Adipocyte (in vitro differentiated cells): Measurements from ENCODE around the gene KCNIP1.

Experiments used
- DNase-seq: peaks from one replicate; pipeline ENCODE4 v3.0.0-alpha.2; 2015; ENCODE audit warnings: low read depth
- H3K27me3 ChIP-seq: replicated peaks from 2 replicates; pipeline ENCODE4 v1.7.0; 2013; ENCODE audit warnings: mild to moderate bottlenecking, low read length, moderate library complexity; ENCODE audit not compliant: control insufficient read depth, insufficient read depth
- H3K36me3 ChIP-seq: 2 replicates; pipeline ENCODE4 v1.7.0; 2013; ENCODE audit warnings: low read length, mild to moderate bottlenecking, moderate library complexity; ENCODE audit not compliant: control insufficient read depth, insufficient read depth, severe bottlenecking
- H3K4me1 ChIP-seq: 2 replicates; pipeline ENCODE4 v1.7.0; 2013; ENCODE audit warnings: mild to moderate bottlenecking, low read length, moderate library complexity; ENCODE audit not compliant: control insufficient read depth, insufficient read depth
- H3K4me3 ChIP-seq: 2 replicates; pipeline ENCODE4 v1.7.0; 2013; ENCODE audit warnings: mild to moderate bottlenecking, low read length, moderate library complexity
- H3K9ac ChIP-seq: 2 replicates; pipeline ENCODE4 v1.7.0; 2013; ENCODE audit warnings: mild to moderate bottlenecking, low read length, moderate library complexity
- H3K9me3 ChIP-seq: 2 replicates; pipeline ENCODE4 v1.7.0; 2013; ENCODE audit warnings: mild to moderate bottlenecking, low read length, moderate library complexity; ENCODE audit not compliant: control insufficient read depth

KCNIP1 gene

DNA sequence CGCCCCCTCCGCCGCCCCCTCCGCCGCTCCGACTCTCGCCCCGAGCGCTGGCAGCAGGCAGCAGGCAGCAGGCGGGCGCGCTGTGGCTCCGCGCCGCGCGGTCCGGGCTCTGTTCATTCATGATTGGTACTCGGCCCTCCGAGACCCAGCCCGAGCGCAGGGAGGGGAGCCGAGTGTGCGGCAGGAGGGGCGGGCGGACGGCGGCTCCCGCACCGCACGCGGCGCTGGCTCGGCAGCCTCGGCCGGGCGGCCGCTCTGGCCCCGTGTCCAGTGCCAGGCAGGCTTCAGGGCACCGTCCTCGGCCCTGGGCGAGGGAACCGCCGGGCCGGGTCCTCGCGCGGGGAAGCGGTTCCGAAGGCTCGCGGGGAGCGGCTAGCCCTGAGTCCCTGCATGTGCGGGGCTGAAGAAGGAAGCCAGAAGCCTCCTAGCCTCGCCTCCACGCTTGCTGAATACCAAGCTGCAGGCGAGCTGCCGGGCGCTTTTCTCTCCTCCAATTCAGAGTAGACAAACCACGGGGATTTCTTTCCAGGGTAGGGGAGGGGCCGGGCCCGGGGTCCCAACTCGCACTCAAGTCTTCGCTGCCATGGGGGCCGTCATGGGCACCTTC lies at the start of gene KCNIP1:
Gene KCNIP1 (plus strand): TSS at position 31 of the 607 bp plus-strand sequence.
- Histone ChIP-seq H3K27me3 (peaks cover 58% of the 10 kb centered on the region), H3K4me3 (no peak within 1 kb of the TSS), H3K4me1 (no peaks in the 10 kb centered on the region), H3K36me3 (no peaks in the 10 kb centered on the region), H3K9me3 (no peaks in the 10 kb centered on the region), H3K9ac (no peak within 1 kb of the TSS)
- peak; percentile 21 for DNase-seq

DNA sequence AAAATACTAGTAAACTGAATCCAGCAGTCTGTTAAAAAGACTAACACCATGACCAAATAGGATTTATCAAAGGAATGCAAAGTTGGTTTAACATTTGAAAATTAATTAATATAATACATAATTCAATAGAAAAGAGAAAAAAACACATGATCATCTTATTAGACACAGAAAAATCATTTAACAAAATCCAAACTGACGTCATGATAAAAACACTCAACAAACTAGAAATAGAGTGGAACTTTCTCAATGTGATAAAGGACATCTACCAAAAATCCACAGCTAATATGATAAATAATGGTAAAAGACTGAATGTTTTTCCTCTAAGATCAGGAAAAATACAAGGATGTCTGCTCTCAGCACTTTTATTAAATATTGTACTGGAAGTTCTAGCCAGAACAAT lies 40.4 kb upstream of the KCNIP1 start:
- DNase-seq = no peak
- Histone ChIP-seq H3K4me1 (peaks cover 12% of the 10 kb centered on the region), H3K36me3 (no peaks in the 10 kb centered on the region), H3K9ac (no peak overlapping the region), H3K9me3 (peaks cover 7% of the 10 kb centered on the region), H3K4me3 (no peak overlapping the region), H3K27me3 (peaks cover 4% of the 10 kb centered on the region)

DNA sequence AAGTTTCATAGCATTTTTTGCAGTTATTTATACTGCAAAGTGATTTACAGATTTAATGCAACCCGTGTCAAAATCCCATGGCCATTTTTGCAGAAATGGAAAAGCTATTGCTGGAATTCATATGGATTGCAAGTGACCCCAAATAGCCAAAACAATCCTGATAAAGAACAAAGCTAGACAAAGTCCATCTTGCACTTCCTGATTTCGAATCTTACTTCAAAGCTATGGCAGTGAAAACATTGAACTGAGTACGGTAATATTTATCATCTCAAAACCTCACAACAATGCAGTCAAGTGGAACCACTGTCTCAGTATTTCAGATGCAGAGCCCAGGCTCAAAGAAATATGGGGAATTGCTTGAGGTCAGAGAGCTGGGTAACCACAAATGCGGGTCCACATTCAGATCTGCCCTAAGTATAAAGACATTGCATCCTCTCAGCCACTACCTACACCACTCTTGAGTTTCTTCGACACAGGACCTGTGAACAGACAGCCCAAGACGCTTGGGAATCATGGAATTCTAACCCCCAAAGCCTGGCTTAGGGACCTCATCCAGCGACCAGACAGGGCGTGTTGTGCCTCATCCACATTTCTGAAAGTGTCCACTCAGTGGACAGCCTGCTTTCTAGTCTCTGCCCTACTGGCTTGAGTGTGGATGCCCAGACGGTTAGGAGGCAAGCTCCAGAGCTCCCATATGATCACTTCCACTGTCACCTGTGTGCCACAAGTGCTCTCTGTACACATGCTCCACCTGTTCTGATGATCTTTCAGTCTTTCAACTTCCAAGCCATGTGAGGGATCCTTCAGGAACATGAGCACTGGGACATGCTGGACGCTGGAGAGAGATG lies 39.3 kb upstream of the KCNIP1 start:
- DNase-seq = no peak
- H3K4me3 ChIP-seq = no peak overlapping the region
- no peaks in the 10 kb centered on the region for H3K36me3 ChIP-seq
- no peaks in the 10 kb centered on the region for H3K9me3 ChIP-seq
- H3K27me3 ChIP-seq = peaks cover 4% of the 10 kb centered on the region
- no peak overlapping the region for H3K9ac ChIP-seq
- H3K4me1 ChIP-seq = peaks cover 12% of the 10 kb centered on the region

DNA sequence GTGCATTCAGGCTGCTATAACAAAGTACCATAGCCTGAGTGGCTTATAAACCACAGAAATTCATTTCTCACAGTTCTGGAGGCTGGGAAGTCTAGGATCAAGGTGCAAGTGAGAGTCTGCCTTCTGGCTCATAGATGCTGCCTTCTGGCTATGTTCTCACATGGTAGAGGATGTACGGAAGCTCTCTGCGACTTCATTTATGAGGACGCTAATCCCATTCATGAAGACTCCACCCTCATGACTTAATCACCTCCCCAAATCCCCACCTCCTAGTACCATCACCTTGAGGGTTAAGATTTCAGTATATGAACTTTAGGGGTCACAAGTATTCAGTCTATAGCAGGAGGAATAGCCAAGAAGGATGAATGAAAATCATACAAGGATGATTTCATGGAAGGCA lies 37.3 kb upstream of the KCNIP1 start:
- Histone ChIP-seq H3K4me1 (peaks cover 12% of the 10 kb centered on the region), H3K27me3 (peaks cover 4% of the 10 kb centered on the region)
- no peak for DNase-seq

DNA sequence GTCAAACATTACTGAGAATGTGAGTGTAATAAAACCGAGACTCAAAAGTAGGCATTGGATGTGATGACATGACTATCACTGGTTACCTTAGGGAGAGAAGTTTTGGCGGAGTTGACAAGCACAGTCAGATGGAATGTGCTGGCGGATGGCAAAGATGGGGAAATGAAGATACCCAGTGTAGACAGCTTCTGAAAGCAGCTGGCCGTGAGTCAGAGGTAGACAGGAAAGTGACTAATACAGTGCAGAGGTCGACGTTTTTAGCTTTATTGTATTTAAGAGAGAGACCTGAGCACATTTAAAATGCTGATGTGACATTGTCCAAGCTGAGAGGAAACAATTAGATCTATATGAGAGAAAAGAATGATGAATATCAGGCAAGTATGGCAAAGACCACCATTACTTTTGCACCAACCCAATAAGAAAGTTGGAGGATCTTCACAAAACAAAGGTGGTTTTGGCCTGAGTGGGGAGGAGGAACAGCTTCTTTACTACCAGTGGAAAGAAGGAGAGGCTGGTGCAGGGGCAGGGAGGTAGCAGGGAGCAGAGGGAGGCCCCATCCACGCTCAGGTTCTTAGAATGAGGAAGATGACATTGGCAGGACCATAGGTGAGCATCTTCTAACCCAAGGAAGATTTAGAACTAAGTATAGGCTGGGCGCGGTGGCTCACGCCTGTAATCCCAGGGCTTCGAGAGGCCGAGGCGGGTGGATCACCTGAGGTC lies 36.7 kb upstream of the KCNIP1 start:
- H3K4me3 ChIP-seq = no peak overlapping the region
- H3K27me3 ChIP-seq = peaks cover 4% of the 10 kb centered on the region
- H3K36me3 ChIP-seq = no peaks in the 10 kb centered on the region
- H3K4me1 ChIP-seq = peaks cover 12% of the 10 kb centered on the region
- H3K9ac ChIP-seq = no peak overlapping the region
- peak; percentile 29 for DNase-seq
- H3K9me3 ChIP-seq = no peaks in the 10 kb centered on the region

More for the DNA sequence above, 37.3 kb upstream of the KCNIP1 start:
- H3K4me3 ChIP-seq = no peak overlapping the region
- no peak overlapping the region for H3K9ac ChIP-seq
- no peaks in the 10 kb centered on the region for H3K36me3 ChIP-seq
- H3K9me3 ChIP-seq = no peaks in the 10 kb centered on the region

DNA sequence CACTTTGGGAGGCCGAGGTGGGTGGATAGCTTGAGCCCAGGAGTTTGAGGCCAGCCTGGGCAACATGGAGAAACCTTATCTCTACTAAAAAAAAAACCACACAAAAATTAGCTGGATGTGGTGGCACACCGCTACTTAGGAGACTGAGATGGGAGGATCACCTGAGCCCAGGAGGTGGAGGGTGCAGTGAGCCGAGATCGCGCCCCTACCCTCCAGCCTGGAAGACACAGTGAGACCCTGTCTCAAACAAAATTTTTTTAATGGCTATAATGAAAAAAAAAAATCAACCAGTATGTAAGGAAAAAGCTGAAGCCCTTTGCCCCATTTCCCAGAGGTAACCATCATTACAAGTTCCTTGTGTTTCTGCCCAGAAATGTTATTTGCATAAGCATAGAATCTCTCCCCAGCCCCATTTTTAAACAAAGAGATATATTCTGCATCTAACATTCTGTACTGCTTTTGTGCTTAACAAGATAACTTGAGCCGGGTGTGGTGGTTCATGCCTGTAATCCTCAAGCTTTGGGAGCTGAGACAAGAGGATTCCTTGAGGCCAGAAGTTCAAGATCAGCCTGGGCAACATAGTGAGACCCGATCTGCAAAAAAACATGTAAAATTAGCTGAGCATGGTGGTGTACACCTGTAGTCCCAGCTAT lies 35.1 kb upstream of the KCNIP1 start:
- Histone ChIP-seq H3K36me3 (no peaks in the 10 kb centered on the region), H3K4me3 (no peak overlapping the region), H3K9me3 (no peaks in the 10 kb centered on the region), H3K9ac (no peak overlapping the region), H3K27me3 (peaks cover 4% of the 10 kb centered on the region), H3K4me1 (peaks cover 12% of the 10 kb centered on the region)
- DNase-seq = no peak

DNA sequence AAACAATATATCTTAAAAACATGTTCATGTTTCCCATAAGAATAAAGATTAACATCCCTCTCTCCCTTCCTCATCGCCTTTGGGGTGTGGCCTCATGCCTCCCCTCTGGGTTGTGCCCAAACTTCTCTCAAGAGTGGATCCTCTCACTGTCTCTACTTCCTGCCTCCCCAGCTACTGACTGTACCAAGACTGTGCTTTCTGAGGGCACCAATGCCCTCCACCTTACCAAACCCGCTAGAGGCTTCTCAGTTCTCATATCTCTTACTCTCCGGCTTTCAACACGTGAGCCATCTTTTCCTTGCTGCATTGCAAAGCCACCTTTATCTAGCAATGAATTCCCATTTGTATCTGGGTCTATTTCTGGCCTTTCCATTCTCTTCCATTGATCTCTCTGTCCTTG lies 34.4 kb upstream of the KCNIP1 start:
- Histone ChIP-seq H3K9me3 (no peaks in the 10 kb centered on the region), H3K4me3 (no peak overlapping the region), H3K36me3 (no peaks in the 10 kb centered on the region), H3K4me1 (peaks cover 12% of the 10 kb centered on the region), H3K9ac (no peak overlapping the region), H3K27me3 (peaks cover 3% of the 10 kb centered on the region)
- DNase-seq = no peak

DNA sequence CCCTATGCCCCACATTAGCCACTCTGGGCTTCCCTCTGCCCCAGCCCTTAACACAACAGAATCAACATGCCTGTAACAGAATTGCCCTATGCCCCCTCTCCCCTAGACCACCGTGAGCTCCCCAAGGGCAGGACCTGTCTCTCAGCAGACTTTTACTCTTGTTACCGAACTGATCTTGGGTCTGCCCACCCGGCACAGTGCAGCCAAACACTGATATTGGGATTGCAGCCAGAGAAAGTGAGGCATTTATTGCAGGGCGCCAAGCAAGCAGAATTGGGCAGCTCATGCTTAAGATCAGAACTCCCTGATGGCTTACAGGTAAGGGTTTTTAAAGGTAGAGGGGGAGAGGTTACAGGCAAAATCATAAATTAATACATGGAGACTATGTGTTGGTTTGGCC lies 33.5 kb upstream of the KCNIP1 start:
- DNase-seq = no peak
- Histone ChIP-seq H3K4me1 (peaks cover 12% of the 10 kb centered on the region), H3K9me3 (peaks cover 7% of the 10 kb centered on the region), H3K9ac (no peak overlapping the region), H3K36me3 (no peaks in the 10 kb centered on the region), H3K4me3 (no peak overlapping the region), H3K27me3 (peaks cover 5% of the 10 kb centered on the region)

DNA sequence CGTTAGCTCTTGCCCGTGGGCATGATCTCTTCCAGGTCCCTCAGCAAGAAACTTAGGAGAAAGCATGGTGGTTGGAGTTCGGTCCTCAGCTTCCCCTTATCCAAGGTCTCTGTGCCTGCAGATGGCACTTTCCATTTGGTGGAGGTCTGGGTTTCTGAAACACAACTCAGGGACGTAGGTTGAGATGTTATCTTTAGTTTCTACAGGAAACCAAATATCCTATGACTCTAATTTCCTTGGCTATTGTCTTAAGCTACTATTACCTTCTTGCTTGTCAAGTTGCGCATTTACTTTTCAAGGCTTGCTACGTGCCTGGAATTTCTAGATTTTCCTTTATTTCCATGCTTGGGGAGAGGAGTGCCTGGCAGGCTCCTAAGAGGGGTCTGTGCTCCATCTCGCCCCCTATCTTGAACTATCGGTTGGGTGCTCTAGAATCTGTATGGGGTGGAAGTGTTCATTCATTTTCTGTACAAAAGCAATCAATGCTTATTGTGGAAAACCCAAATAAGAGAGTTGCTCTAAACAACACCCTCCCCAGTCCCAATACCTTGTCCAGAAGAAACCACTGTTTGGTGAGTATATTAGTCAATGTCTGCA lies 32.9 kb upstream of the KCNIP1 start:
- Histone ChIP-seq H3K4me3 (no peak overlapping the region), H3K9me3 (peaks cover 7% of the 10 kb centered on the region), H3K9ac (no peak overlapping the region), H3K4me1 (peaks cover 12% of the 10 kb centered on the region), H3K27me3 (peaks cover 5% of the 10 kb centered on the region), H3K36me3 (no peaks in the 10 kb centered on the region)
- DNase-seq = no peak

DNA sequence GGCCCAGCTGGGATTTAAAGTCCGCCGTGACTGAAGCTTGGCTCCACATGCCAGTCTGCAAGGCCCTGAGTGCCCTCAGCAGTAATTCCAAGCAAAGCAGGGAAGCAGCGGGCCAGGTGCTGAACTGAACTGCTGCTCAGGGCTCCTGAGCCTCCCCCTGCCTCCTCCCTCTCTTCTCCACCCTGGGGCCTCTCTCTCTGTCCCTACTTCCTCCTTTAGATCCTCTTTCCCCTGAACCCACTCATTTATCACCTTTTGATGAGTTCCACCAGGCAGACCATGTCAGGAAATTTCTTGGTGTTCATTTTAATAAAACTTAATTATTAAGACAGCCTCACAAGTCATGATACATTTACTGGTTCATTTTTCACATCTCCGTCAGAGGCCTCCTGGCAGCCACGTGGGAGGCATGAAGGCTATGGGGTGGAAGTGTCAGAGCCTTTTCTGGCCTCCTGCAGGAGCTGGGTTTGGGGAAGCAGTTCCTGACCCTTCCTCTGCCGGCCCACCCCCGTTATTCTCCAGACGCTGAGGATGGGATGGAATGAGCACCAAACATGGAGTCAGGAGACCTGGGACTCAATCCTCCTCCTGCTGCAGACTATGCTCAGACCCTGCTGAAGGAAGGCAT lies 32.2 kb upstream of the KCNIP1 start:
- Histone ChIP-seq H3K9ac (no peak overlapping the region), H3K36me3 (no peaks in the 10 kb centered on the region), H3K4me1 (peaks cover 8% of the 10 kb centered on the region), H3K27me3 (peaks cover 5% of the 10 kb centered on the region), H3K9me3 (peaks cover 7% of the 10 kb centered on the region), H3K4me3 (no peak overlapping the region)
- no peak for DNase-seq
